ENCODE results near the gene CALML4.
"Not testable (repeated sequence)": the region's sequence is repeated elsewhere in the genome, so short reads cannot be mapped to it uniquely, and the experiment has no call there.

The CALML4 gene

GRCh38 chr15:68183616-68184315 is 21.4 kb downstream of the CALML4 start:
- peaks cover 27 to 40% of the 10 kb centered on the region in 2 donors for H3K36me3 ChIP-seq (ENCODE audit: control insufficient read depth in 1 of 2, insufficient read depth in 2 of 2, low read length in 2 of 2)
- no peak overlapping the region for H3K27ac ChIP-seq (ENCODE audit: low read length)
- no peak overlapping the region for H3K4me3 ChIP-seq (ENCODE audit: low read depth in 1 of 2, low read length in 2 of 2)
- no peaks in the 10 kb centered on the region for H3K9me3 ChIP-seq (ENCODE audit: control insufficient read depth in 1 of 2, low read length in 2 of 2)
- H3K27me3 ChIP-seq (ENCODE audit: low read depth, low read length) = no peaks in the 10 kb centered on the region
- H3K4me1 ChIP-seq (ENCODE audit: control insufficient read depth in 1 of 2, insufficient read depth in 2 of 2, low read length in 2 of 2) = peaks cover 14 to 17% of the 10 kb centered on the region in 2 donors

GRCh38 chr15:68177742-68178141 is 27.4 kb downstream of the CALML4 start:
- no peaks in the 10 kb centered on the region for H3K27me3 ChIP-seq (ENCODE audit: low read depth, low read length)
- no peak overlapping the region for H3K4me3 ChIP-seq (ENCODE audit: low read depth in 1 of 2, low read length in 2 of 2)
- no peaks in the 10 kb centered on the region for H3K9me3 ChIP-seq (ENCODE audit: control insufficient read depth in 1 of 2, low read length in 2 of 2)
- peaks cover 0 to 4% of the 10 kb centered on the region in 2 donors for H3K4me1 ChIP-seq (ENCODE audit: control insufficient read depth in 1 of 2, insufficient read depth in 2 of 2, low read length in 2 of 2)
- peak overlapping the region; percentile 55 for H3K27ac ChIP-seq (ENCODE audit: low read length)
- peaks cover 32 to 38% of the 10 kb centered on the region in 2 donors for H3K36me3 ChIP-seq (ENCODE audit: control insufficient read depth in 1 of 2, insufficient read depth in 2 of 2, low read length in 2 of 2)

- no peak overlapping the region for H3K27ac ChIP-seq (ENCODE audit: low read length)
- no peak overlapping the region for H3K4me3 ChIP-seq (ENCODE audit: low read depth in 1 of 2, low read length in 2 of 2)
- peaks cover 27 to 39% of the 10 kb centered on the region in 2 donors for H3K36me3 ChIP-seq (ENCODE audit: control insufficient read depth in 1 of 2, insufficient read depth in 2 of 2, low read length in 2 of 2)
Observed at GRCh38 chr15:68176601-68177000, 28.5 kb downstream of the CALML4 start.

GRCh38 chr15:68175526-68175925 is 29.6 kb downstream of the CALML4 start:
- Histone ChIP-seq H3K4me1 (ENCODE audit: control insufficient read depth in 1 of 2, insufficient read depth in 2 of 2, low read length in 2 of 2) (peaks cover 0 to 4% of the 10 kb centered on the region in 2 donors), H3K27me3 (ENCODE audit: low read depth, low read length) (no peaks in the 10 kb centered on the region), H3K4me3 (ENCODE audit: low read depth in 1 of 2, low read length in 2 of 2) (no peak overlapping the region), H3K9me3 (ENCODE audit: control insufficient read depth in 1 of 2, low read length in 2 of 2) (no peaks in the 10 kb centered on the region), H3K36me3 (ENCODE audit: control insufficient read depth in 1 of 2, insufficient read depth in 2 of 2, low read length in 2 of 2) (peaks cover 19 to 31% of the 10 kb centered on the region in 2 donors), H3K27ac (ENCODE audit: low read length) (no peak overlapping the region)

More at GRCh38 chr15:68176601-68177000, 28.5 kb downstream of the CALML4 start:
- Histone ChIP-seq H3K27me3 (ENCODE audit: low read depth, low read length) (no peaks in the 10 kb centered on the region), H3K9me3 (ENCODE audit: control insufficient read depth in 1 of 2, low read length in 2 of 2) (no peaks in the 10 kb centered on the region), H3K4me1 (ENCODE audit: control insufficient read depth in 1 of 2, insufficient read depth in 2 of 2, low read length in 2 of 2) (peaks cover 0 to 4% of the 10 kb centered on the region in 2 donors)

- Histone ChIP-seq H3K4me3 (ENCODE audit: low read depth in 1 of 2, low read length in 2 of 2) (no peak overlapping the region), H3K27ac (ENCODE audit: low read length) (no peak overlapping the region), H3K36me3 (ENCODE audit: control insufficient read depth in 1 of 2, insufficient read depth in 2 of 2, low read length in 2 of 2) (peaks cover 25 to 36% of the 10 kb centered on the region in 2 donors), H3K9me3 (ENCODE audit: control insufficient read depth in 1 of 2, low read length in 2 of 2) (no peaks in the 10 kb centered on the region), H3K4me1 (ENCODE audit: control insufficient read depth in 1 of 2, insufficient read depth in 2 of 2, low read length in 2 of 2) (peaks cover 0 to 4% of the 10 kb centered on the region in 2 donors), H3K27me3 (ENCODE audit: low read depth, low read length) (no peaks in the 10 kb centered on the region)
Observed at GRCh38 chr15:68173119-68173518, 32.0 kb downstream of the CALML4 start.

- H3K27ac ChIP-seq (ENCODE audit: low read length); H3K27me3 ChIP-seq (ENCODE audit: low read depth, low read length); H3K9me3 ChIP-seq (ENCODE audit: control insufficient read depth in 1 of 2, low read length in 2 of 2); H3K4me3 ChIP-seq (ENCODE audit: low read depth in 1 of 2, low read length in 2 of 2); H3K4me1 ChIP-seq (ENCODE audit: control insufficient read depth in 1 of 2, insufficient read depth in 2 of 2, low read length in 2 of 2): not testable (repeated sequence)
- H3K36me3 ChIP-seq (ENCODE audit: control insufficient read depth in 1 of 2, insufficient read depth in 2 of 2, low read length in 2 of 2) = peaks cover 21 to 30% of the 10 kb centered on the region in 2 donors
Observed at GRCh38 chr15:68172037-68172436, 33.1 kb downstream of the CALML4 start.

- no peaks in the 10 kb centered on the region for H3K9me3 ChIP-seq (ENCODE audit: control insufficient read depth in 1 of 2, low read length in 2 of 2)
- H3K36me3 ChIP-seq (ENCODE audit: control insufficient read depth in 1 of 2, insufficient read depth in 2 of 2, low read length in 2 of 2) = peaks cover 8 to 21% of the 10 kb centered on the region in 2 donors
- no peak overlapping the region for H3K27ac ChIP-seq (ENCODE audit: low read length)
- no peak overlapping the region for H3K4me3 ChIP-seq (ENCODE audit: low read depth in 1 of 2, low read length in 2 of 2)
- no peaks in the 10 kb centered on the region for H3K27me3 ChIP-seq (ENCODE audit: low read depth, low read length)
- H3K4me1 ChIP-seq (ENCODE audit: control insufficient read depth in 1 of 2, insufficient read depth in 2 of 2, low read length in 2 of 2) = no peaks in the 10 kb centered on the region
Observed at GRCh38 chr15:68166847-68167246, 38.3 kb downstream of the CALML4 start.

- no peaks in the 10 kb centered on the region for H3K27me3 ChIP-seq (ENCODE audit: low read depth, low read length)
- H3K4me1 ChIP-seq (ENCODE audit: control insufficient read depth in 1 of 2, insufficient read depth in 2 of 2, low read length in 2 of 2) = peaks cover 0 to 4% of the 10 kb centered on the region in 2 donors
- H3K36me3 ChIP-seq (ENCODE audit: control insufficient read depth in 1 of 2, insufficient read depth in 2 of 2, low read length in 2 of 2) = peaks cover 5 to 16% of the 10 kb centered on the region in 2 donors
- H3K27ac ChIP-seq (ENCODE audit: low read length) = no peak overlapping the region
- H3K4me3 ChIP-seq (ENCODE audit: low read depth in 1 of 2, low read length in 2 of 2) = no peak overlapping the region
- no peaks in the 10 kb centered on the region for H3K9me3 ChIP-seq (ENCODE audit: control insufficient read depth in 1 of 2, low read length in 2 of 2)
Observed at GRCh38 chr15:68163191-68163590, 41.9 kb downstream of the CALML4 start.

- H3K9me3 ChIP-seq (ENCODE audit: control insufficient read depth in 1 of 2, low read length in 2 of 2) = no peaks in the 10 kb centered on the region
- H3K4me1 ChIP-seq (ENCODE audit: control insufficient read depth in 1 of 2, insufficient read depth in 2 of 2, low read length in 2 of 2) = peaks cover 0 to 13% of the 10 kb centered on the region in 2 donors
- peak overlapping the region; percentile 45 for H3K27ac ChIP-seq (ENCODE audit: low read length)
- no peaks in the 10 kb centered on the region for H3K27me3 ChIP-seq (ENCODE audit: low read depth, low read length)
- H3K4me3 ChIP-seq (ENCODE audit: low read depth in 1 of 2, low read length in 2 of 2) = no peak overlapping the region
- H3K36me3 ChIP-seq (ENCODE audit: control insufficient read depth in 1 of 2, insufficient read depth in 2 of 2, low read length in 2 of 2) = peaks cover 8 to 13% of the 10 kb centered on the region in 2 donors
Observed at GRCh38 chr15:68158046-68158628, 47.0 kb downstream of the CALML4 start.

GRCh38 chr15:68157074-68157473 is 48.1 kb downstream of the CALML4 start:
- H3K36me3 ChIP-seq (ENCODE audit: control insufficient read depth in 1 of 2, insufficient read depth in 2 of 2, low read length in 2 of 2) = peaks cover 3 to 8% of the 10 kb centered on the region in 2 donors
- H3K27me3 ChIP-seq (ENCODE audit: low read depth, low read length) = no peaks in the 10 kb centered on the region
- peaks cover 0 to 13% of the 10 kb centered on the region in 2 donors for H3K4me1 ChIP-seq (ENCODE audit: control insufficient read depth in 1 of 2, insufficient read depth in 2 of 2, low read length in 2 of 2)
- no peak overlapping the region for H3K27ac ChIP-seq (ENCODE audit: low read length)
- H3K9me3 ChIP-seq (ENCODE audit: control insufficient read depth in 1 of 2, low read length in 2 of 2) = no peaks in the 10 kb centered on the region
- H3K4me3 ChIP-seq (ENCODE audit: low read depth in 1 of 2, low read length in 2 of 2) = no peak overlapping the region

- Histone ChIP-seq H3K4me1 (ENCODE audit: control insufficient read depth in 1 of 2, insufficient read depth in 2 of 2, low read length in 2 of 2) (peaks cover 0 to 13% of the 10 kb centered on the region in 2 donors), H3K27ac (ENCODE audit: low read length) (no peak overlapping the region), H3K36me3 (ENCODE audit: control insufficient read depth in 1 of 2, insufficient read depth in 2 of 2, low read length in 2 of 2) (peaks cover 0 to 4% of the 10 kb centered on the region in 2 donors)
Observed at GRCh38 chr15:68154923-68155559, 50.1 kb downstream of the CALML4 start.

More at GRCh38 chr15:68154923-68155559, 50.1 kb downstream of the CALML4 start:
- H3K4me3 ChIP-seq (ENCODE audit: low read depth in 1 of 2, low read length in 2 of 2) = no peak overlapping the region
- H3K27me3 ChIP-seq (ENCODE audit: low read depth, low read length) = no peaks in the 10 kb centered on the region
- no peaks in the 10 kb centered on the region for H3K9me3 ChIP-seq (ENCODE audit: control insufficient read depth in 1 of 2, low read length in 2 of 2)

Data from muscle layer of duodenum (tissue), 2 donors.